HG03025 (cell line): ENCODE data around the gene WARS2.
A peak's percentile ranks its signal among the peaks of the same experiment; 100 is the strongest.
"Not testable (repeated sequence)": the region's sequence is repeated elsewhere in the genome, so short reads cannot be mapped to it uniquely, and the experiment has no call there.

Source experiments
- ATAC-seq: cut with Tn5 transposase; IDR thresholded peaks from one replicate; pipeline ENCODE4 v1.9.1; 2021; ENCODE audit warnings: mild to moderate bottlenecking, moderate library complexity; ENCODE audit not compliant: unreplicated experiment, low FRiP score

The WARS2 gene

DNA sequence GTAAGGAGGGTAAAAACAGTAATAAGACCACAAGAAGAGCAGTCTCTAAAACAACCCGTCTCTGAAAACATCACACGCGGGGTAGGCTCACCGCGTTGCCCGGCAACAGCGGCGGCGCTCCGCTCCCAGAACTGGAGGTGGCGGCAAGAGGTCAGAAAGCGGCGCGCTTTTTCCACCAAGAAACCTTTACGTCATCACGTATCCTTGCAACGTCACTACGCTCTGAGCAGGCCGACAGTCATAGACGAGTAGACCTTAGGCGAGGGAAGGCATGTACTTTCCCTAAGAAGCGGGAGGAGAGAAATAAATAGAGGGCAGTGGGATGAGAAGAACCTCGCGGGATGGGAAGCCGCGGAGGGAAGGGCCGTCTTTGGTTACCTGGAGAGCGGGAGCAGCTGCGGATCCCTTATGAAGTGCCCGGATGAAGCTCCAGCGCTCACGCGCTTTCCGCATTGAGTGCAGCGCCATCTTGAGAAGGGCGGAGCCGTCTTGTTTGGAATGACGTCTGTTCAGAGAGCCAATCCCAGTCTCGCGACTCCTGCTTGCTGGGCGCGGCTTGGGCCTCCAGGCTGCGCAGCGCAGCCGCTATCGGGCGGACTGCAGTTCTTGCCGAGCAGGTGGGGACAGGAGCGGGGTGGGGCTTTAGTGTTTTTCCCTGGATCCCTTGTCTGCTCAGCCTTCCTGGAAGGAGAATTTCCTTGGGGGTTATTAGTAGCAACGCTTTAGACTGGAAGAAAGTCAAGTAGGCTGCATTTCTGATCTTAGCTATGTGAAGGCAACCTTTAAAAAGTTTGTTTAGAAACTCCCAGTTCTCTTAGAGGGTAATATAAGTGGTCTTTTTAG lies at the start of gene WARS2:
Gene WARS2, minus strand, starts transcription at position 477 of the 843 bp plus-strand sequence. Its CDS starts 9 bp downstream, at position 468.
- ATAC-seq: peak; percentile 96

GRCh38 chr1:119188926-119189325 lies 48.5 kb upstream of the WARS2 start:
- ATAC-seq: no peak

DNA sequence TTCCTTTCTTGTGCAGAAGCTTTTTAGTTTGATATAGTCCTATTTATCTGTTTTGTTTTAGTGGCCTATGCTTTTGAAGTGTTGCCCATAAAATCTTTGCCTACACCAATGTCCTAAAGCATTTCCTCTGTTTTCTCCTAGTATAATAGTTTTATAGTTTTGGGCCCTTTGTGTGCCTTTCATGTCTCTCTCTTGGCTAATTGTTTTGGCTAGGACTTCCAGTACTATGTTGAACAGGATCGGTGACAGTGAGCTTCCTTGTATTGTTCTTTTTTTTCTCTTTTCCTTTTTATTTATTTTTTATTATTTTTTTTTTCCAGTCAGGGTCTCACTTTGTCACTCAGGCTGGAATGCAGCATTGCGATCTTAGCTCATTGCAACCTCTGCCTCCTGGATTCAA lies 47.0 kb upstream of the WARS2 start:
- ATAC-seq: no peak

DNA sequence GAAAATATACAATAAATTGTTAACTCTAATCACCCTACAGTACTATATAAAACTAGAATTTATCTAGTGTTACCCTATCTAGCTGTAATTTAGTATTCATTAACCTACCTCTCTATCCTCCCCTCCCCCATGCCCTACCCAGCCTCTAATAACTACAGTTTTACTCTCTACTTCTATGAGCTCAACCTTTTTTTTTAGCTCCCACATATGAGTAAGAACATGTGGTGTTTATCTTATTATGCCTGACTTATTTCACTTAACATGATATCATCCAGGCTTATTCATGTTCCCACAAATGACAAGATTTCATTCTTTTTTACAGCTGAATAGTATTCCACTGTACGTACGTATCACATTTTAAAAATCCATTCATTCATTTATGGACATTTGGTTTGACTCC lies 46.0 kb upstream of the WARS2 start:
- ATAC-seq: no peak

GRCh38 chr1:119184972-119185371 lies 44.5 kb upstream of the WARS2 start:
- no peak for ATAC-seq

DNA sequence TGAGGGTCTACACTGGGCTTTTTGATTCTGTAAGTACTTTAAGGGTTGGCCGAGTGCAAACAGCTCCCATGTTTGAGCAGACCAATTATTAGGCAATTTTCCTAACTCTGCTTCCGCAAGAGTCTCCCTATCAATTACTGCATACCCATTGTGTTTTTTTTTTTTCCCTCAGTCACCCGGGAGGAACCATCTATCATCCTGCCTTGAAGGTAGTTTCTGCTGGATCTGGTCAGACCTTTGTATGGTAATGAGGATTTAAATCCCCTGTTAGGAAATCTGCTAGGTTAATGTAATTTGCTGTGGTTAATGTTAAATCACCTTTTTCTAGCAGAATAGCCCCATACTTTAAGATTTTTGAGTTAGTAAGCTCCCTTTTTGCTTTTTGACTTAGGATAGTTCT lies 40.8 kb upstream of the WARS2 start:
- ATAC-seq: no peak

- no peak for ATAC-seq
Measured at GRCh38 chr1:119179051-119179450, 38.6 kb upstream of the WARS2 start.

DNA sequence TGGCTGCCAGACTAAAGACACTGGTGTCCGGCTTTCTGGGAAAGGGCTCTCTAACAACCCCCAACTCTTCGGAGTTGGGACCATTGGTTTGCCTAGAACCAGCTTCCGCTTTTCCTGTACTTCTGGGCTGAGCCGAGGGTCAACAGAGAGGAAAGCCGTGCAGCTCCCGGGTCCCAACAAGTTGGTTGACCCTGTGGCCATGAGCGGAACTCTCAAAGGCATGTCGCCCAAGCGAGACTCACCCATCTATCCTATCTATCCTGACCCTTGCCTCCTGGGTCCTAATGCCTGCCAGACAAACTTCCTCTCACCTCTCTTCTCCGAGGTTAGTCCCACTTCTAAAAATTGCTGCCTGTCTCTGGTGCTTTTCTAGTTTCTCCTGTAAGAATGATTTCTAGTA lies 32.5 kb upstream of the WARS2 start:
- not testable (repeated sequence) for ATAC-seq

DNA sequence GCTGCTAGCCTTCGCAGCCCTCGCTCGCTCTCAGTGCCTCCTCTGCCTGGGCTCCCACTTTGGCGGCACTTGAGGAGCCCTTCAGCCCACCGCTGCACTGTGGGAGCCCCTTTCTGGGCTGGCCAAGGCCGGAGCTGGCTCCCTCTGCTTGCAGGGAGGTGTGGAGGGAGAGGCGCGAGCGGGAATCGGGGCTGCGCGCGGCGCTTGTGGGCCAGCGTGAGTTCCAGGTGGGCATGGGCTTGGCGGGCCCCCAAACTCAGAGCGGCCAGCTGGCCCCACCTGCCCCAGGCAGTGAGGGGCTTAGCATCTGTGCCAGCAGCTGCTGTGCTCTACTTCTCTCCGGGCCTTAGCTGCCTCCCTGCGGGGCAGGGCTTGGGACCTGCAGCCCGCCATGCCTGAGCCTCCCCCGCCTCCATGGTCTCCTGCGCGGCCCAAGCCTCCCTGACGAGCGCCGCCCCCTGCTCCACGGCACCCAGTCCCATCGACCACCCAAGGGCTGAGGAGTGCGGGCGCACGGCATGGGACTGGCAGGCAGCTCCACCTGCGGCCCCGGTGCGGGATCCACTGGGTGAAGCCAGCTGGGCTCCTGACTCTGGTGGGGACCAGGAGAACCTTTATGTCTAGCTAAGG lies 31.0 kb upstream of the WARS2 start:
- ATAC-seq: not testable (repeated sequence)

GRCh38 chr1:119163396-119163795 lies 22.9 kb upstream of the WARS2 start:
- no peak for ATAC-seq

- no peak for ATAC-seq
Measured at GRCh38 chr1:119160866-119161265, 20.4 kb upstream of the WARS2 start.

DNA sequence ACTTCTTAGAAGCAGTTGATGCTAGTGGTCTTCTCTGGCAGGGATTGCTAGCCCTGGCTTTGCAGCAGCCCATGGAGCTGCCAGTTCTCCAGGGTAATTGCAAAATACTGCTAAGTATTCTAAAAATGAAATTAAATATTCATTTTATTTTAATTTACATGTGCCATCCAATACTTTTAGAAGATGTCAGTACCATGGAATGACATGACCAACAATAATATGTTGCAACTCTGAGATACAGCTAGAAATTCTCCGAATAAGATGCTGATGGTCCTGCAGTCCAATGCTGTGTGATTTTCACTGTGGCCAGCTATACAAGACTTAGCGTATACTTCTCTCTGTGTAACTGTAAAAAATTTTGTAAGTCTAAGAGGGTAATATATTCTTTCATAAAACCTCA lies 20.0 kb upstream of the WARS2 start:
- no peak for ATAC-seq

DNA sequence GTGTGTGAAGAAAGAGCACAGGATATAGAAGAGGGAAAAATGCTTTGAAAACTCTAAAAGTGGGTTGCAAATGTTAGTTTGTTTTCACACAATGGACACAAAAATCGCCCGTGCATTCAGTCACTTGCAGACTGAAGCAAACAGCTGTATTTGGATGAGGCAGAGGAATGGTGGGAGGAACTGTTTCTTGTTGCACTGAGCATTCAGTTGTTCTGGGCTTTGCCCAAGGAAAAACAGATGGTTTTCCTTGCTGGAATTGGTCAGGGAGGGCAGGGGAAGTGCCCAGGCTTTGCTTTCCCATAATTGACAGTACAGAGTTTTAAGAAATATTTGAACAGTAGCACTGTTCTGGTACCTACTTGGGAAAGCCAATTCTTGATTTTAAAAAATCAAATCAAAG lies 19.5 kb upstream of the WARS2 start:
- ATAC-seq: no peak

DNA sequence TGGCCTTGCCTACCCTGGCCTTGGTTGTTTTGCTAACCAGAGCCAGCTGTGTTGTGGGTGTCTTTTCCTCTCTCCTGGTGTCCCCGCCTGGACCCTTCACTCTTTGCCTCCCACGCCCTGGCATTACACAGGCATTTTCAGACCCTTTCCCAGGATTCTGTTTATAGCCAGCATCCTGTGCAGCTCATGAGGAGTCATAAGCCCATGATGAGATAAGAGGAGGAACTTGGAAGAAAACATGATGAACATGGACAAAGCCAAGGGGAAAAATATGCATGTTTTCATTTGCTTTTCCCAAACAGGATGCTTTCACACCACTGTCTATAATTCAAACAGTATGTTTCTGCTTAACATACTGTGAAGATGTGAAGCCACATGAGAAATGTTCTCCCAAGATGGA lies 18.7 kb upstream of the WARS2 start:
- no peak for ATAC-seq

DNA sequence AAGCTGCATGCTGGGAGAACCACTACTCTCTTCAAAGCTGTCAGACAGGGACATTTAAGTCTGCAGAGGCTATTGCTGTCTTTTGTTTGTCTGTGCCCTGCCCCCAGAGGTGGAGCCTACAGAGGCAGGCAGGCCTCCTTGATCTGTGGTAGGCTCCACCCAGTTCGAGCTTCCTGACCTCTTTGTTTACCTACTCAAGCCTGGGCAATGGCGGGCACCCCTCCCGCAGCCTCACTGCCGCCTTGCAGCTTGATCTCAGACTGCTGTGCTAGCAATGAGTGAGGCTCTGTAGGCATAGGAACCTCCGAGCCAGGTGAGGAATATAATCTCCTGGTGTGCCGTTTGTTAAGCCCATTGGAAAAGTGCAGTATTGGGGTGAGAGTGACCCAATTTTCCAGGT lies 16.3 kb upstream of the WARS2 start:
- not testable (repeated sequence) for ATAC-seq

DNA sequence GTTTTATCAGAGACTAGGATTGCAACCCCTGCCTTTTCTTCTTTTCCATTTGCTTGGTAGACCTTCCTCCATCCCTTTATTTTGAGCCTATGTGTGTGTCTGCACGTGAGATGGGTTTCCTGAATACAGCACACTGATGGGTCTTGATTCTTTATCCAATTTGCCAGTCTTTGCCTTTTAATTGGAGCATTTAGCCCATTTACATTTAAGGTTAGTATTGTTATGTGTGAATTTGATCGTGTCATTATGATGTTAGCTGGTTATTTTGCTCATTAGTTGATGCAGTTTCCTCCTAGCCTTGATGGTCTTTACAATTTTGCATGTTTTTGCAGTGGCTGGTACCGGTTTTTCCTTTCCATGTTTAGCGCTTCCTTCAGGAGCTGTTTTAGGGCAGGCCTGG lies 14.6 kb upstream of the WARS2 start:
- ATAC-seq: not testable (repeated sequence)

DNA sequence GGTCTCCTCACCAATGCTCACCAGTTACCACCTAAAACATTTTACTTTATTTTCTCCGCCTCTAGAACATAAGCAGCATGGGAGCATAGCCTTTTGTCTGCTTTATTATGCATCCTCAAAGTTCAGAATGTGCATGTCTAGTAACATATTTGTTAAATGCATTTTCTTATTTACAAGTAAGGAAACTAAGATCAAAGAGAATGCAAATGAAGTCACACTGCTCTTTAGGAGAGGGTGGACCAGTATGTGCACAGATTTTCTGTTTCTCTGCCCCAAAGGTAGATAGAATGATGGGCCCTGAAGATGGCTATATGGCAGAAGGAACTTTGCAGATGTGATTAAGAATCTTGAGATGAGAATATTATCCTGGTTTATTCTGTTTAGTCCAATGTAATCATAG lies 9.7 kb upstream of the WARS2 start:
- no peak for ATAC-seq

GRCh38 chr1:119147661-119148090 lies 7.2 kb upstream of the WARS2 start:
- no peak for ATAC-seq

DNA sequence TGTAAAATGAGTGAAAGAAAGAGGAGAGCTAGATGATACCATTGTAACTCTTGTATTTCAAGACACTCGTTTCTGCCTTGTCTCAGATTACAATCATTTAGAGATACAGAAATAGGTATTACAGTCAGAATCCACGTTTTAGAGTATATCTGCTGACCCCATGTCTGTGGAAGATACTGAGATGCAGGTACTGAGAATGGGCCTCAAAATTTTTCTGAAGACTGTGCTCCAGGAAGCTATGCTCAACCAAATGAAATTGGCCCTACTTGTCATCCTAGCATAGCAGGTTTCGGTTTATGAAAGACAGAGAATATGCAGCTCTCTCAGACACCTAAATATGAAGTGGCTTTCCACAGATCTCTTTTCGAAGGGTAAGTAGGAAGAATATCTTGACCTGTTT lies 6.0 kb upstream of the WARS2 start:
- ATAC-seq: no peak

GRCh38 chr1:119144813-119145212 lies 4.4 kb upstream of the WARS2 start:
- ATAC-seq: no peak

GRCh38 chr1:119143706-119144105 lies 3.3 kb upstream of the WARS2 start:
- no peak for ATAC-seq

GRCh38 chr1:119141660-119142059 lies 1.2 kb upstream of the WARS2 start:
- no peak for ATAC-seq
